GM23338 (cell line): ENCODE data around the gene SEZ6L. TPM values are rescaled to one million over a fixed set of nuclear protein-coding genes. Genes with fewer than 3 reads are reported as not detected.

Experiments
- ATAC-seq: fragments of 200-7000 bp; cut with Tn5 transposase; 3 replicates; pipeline ENCODE4 v1.9.1; 2020
- DNase-seq: peaks from one replicate; pipeline ENCODE4 v3.0.0-alpha.2; 2015; ENCODE audit warnings: low spot score
- H2AFZ ChIP-seq: fragments of 200-600 bp; sonication (generic); 2 replicates; pipeline ENCODE4 v1.8.0; 2016; ENCODE audit warnings: antibody characterized with exemption, mild to moderate bottlenecking, moderate library complexity
- H3F3A ChIP-seq: fragments of 200-600 bp; sonication (generic); replicated peaks from 2 replicates; pipeline ENCODE4 v1.8.0; 2017; ENCODE audit warnings: antibody characterized with exemption, mixed run types, low read depth
- H3K27ac ChIP-seq: fragments of 200-600 bp; sonication (generic); 2 replicates; pipeline ENCODE4 v1.6.1; 2016; ENCODE audit warnings: low read depth
- H3K27me3 ChIP-seq: fragments of 200-600 bp; sonication (generic); 2 replicates; pipeline ENCODE4 v1.8.0; 2016; ENCODE audit warnings: mild to moderate bottlenecking, mixed run types, moderate library complexity; ENCODE audit not compliant: insufficient read depth
- H3K36me3 ChIP-seq: fragments of 200-600 bp; sonication (generic); 2 replicates; pipeline ENCODE4 v1.8.0; 2016; ENCODE audit warnings: mild to moderate bottlenecking; ENCODE audit not compliant: insufficient read depth
- H3K4me1 ChIP-seq: fragments of 200-600 bp; sonication (generic); 2 replicates; pipeline ENCODE4 v1.8.0; 2016; ENCODE audit warnings: mild to moderate bottlenecking, moderate library complexity; ENCODE audit not compliant: insufficient read depth
- H3K4me2 ChIP-seq: fragments of 200-600 bp; sonication (generic); 2 replicates; pipeline ENCODE4 v1.7.1; 2017; ENCODE audit warnings: mixed run types
- H3K4me3 ChIP-seq: fragments of 200-600 bp; sonication (generic); 2 replicates; pipeline ENCODE4 v1.6.1; 2016; ENCODE audit warnings: mixed run types
- H3K79me2 ChIP-seq: fragments of 200-600 bp; sonication (generic); replicated peaks from 2 replicates; pipeline ENCODE4 v1.8.0; 2017; ENCODE audit warnings: mild to moderate bottlenecking; ENCODE audit not compliant: insufficient read depth
- H3K9me2 ChIP-seq: fragments of 200-600 bp; sonication (generic); 2 replicates; pipeline ENCODE4 v1.8.0; 2017; ENCODE audit not compliant: insufficient read depth
- H4K20me1 ChIP-seq: fragments of 200-600 bp; sonication (generic); replicated peaks from 2 replicates; pipeline ENCODE4 v1.8.0; 2017; ENCODE audit warnings: mild to moderate bottlenecking; ENCODE audit not compliant: insufficient read depth
- H3K27ac Mint-ChIP-seq: 2 replicates; pipeline ENCODE4 v1.8.0; 2020; ENCODE audit warnings: inconsistent platforms, mild to moderate bottlenecking, moderate library complexity, mixed read lengths
- H3K27me3 Mint-ChIP-seq: 3 replicates; pipeline ENCODE4 v1.8.0; 2022; ENCODE audit warnings: low read depth, mild to moderate bottlenecking, moderate library complexity, mixed read lengths, inconsistent platforms; ENCODE audit not compliant: insufficient read depth, poor library complexity
- H3K36me3 Mint-ChIP-seq: 3 replicates; pipeline ENCODE4 v1.8.0; 2021; ENCODE audit warnings: low read depth, mild to moderate bottlenecking, inconsistent platforms, moderate library complexity, mixed read lengths
- H3K4me1 Mint-ChIP-seq: 3 replicates; pipeline ENCODE4 v1.8.0; 2020; ENCODE audit warnings: mild to moderate bottlenecking, inconsistent platforms, mixed read lengths
- H3K4me3 Mint-ChIP-seq: 3 replicates; pipeline ENCODE4 v1.8.0; 2021; ENCODE audit warnings: moderate library complexity, mild to moderate bottlenecking, inconsistent platforms, mixed read lengths
- H3K9me3 Mint-ChIP-seq: 3 replicates; pipeline ENCODE4 v1.8.0; 2020; ENCODE audit warnings: moderate library complexity, mild to moderate bottlenecking, inconsistent platforms, mixed read lengths
- EZH2 ChIP-seq: fragments of 200-600 bp; sonication (generic); IDR thresholded peaks from one replicate; pipeline ENCODE4 v1.8.0; 2017; ENCODE audit warnings: antibody characterized with exemption, mild to moderate bottlenecking, low read depth; ENCODE audit not compliant: unreplicated experiment
- EZH2phosphoT487 ChIP-seq: fragments of 200-600 bp; sonication (generic); IDR thresholded peaks from one replicate; pipeline ENCODE4 v1.8.1; 2018; ENCODE audit warnings: antibody characterized with exemption; ENCODE audit not compliant: unreplicated experiment
- POLR2AphosphoS5 ChIP-seq: IDR thresholded peaks from 2 replicates; pipeline ENCODE4 v1.6.1; 2016; ENCODE audit warnings: antibody characterized with exemption, low read depth
- ZNF114 ChIP-seq: fragments of 250-450 bp; sonication (Bioruptor Pico); IDR thresholded peaks from 2 replicates; pipeline ENCODE4 v1.5.0; 2020; ENCODE audit warnings: mild to moderate bottlenecking, moderate library complexity
- ZNF331 ChIP-seq: fragments of 250-450 bp; sonication (Bioruptor Pico); IDR thresholded peaks from 2 replicates; pipeline ENCODE4 v1.5.0; 2020; ENCODE audit warnings: low read depth, mild to moderate bottlenecking, moderate library complexity
- polyA plus RNA-seq: library from polyadenylated mRNA; unstranded; fragments of >200 nt; fragmentation: Nextera tagmentation; extraction: Ambion mirVana; gene quantifications from 2 replicates; pipeline ENCODE4 v1.2.1, GENCODE V29; 2016
- total RNA-seq: library from RNA; depleted of rRNA; stranded (reverse); fragments of >200 nt; shearing (Covaris generic); gene quantifications from 2 replicates; pipeline ENCODE4 v1.2.3, GENCODE V29; 2014
- TF ChIP-seq, protein P1 (sequence below), 2 experiments: fragments of 200-600 bp in 1 of 2; sonication (generic) in 1 of 2; conservative IDR thresholded peaks; 2 replicates each; pipeline versions ENCODE4 v1.5.1 to v1.6.1; 2016 to 2017; ENCODE audit warnings: antibody characterized with exemption in 2 of 2, low read depth in 2 of 2, mild to moderate bottlenecking in 2 of 2, moderate library complexity in 1 of 2
- TF ChIP-seq, protein P2 (sequence below): IDR thresholded peaks from 2 replicates; pipeline ENCODE4 v1.6.1; 2016; ENCODE audit warnings: antibody characterized with exemption
- TF ChIP-seq, protein P3 (sequence below): fragments of 250-450 bp; sonication (Bioruptor Pico); IDR thresholded peaks from 2 replicates; pipeline ENCODE4 v1.5.0; 2020; ENCODE audit warnings: mild to moderate bottlenecking, moderate library complexity
- TF ChIP-seq, protein P4 (sequence below): IDR thresholded peaks from one replicate; pipeline ENCODE4 v1.6.1; 2018; ENCODE audit warnings: antibody characterized with exemption; ENCODE audit not compliant: unreplicated experiment

Gene SEZ6L
- total and polyA plus RNA-seq, 2 experiments from 2014 or later = 0.13 to 0.24 TPM

DNA sequence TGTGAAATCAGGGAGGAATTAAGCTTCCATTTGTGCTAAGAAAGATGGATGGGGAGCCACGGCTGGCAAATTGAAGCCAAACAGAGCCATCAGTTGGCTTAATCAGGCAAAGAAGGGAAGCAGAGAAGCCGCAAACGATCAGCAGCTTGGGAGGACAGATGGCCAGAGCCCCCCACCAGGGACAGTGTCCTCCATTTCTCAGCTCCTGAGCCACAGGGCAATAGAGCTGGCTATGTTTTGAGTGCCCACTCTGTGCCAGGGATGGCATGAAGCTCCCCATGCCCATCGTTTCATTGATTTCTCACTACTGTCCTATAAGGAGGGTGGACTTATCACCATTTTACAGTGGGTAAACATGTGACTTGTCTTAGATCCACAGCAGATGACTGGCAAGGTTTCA, 133.5 kb downstream of the SEZ6L start:
- H3K4me2 ChIP-seq = no peak overlapping the region
- peaks cover 3% of the 10 kb centered on the region; the same call in 1 of the 2 replicates for H3K9me2 ChIP-seq
- ATAC-seq (no peak), DNase-seq (no peak)
- H3K9me3 Mint-ChIP-seq = no peaks in the 10 kb centered on the region
- no peaks in the 10 kb centered on the region for H3K4me1 ChIP-seq
- H3F3A ChIP-seq = no peaks in the 10 kb centered on the region
- H3K27me3 ChIP-seq = no peaks in the 10 kb centered on the region
- H3K79me2 ChIP-seq = no peaks in the 10 kb centered on the region
- H3K36me3 Mint-ChIP-seq = no peaks in the 10 kb centered on the region
- peaks cover 9% of the 10 kb centered on the region; the same call in 2 of the 3 replicates for H3K4me1 Mint-ChIP-seq
- no peak overlapping the region for H3K4me3 ChIP-seq
- H3K36me3 ChIP-seq = no peaks in the 10 kb centered on the region
- H3K4me3 Mint-ChIP-seq = no peak overlapping the region
- no peaks in the 10 kb centered on the region; the same call in 1 of the 2 replicates for H4K20me1 ChIP-seq
- H3K27ac ChIP-seq = no peak overlapping the region
- H3K27ac Mint-ChIP-seq = no peak overlapping the region
- H3K27me3 Mint-ChIP-seq = peaks cover 3% of the 10 kb centered on the region
- H2AFZ ChIP-seq = no peak overlapping the region
- TF ChIP-seq, protein P1, sequence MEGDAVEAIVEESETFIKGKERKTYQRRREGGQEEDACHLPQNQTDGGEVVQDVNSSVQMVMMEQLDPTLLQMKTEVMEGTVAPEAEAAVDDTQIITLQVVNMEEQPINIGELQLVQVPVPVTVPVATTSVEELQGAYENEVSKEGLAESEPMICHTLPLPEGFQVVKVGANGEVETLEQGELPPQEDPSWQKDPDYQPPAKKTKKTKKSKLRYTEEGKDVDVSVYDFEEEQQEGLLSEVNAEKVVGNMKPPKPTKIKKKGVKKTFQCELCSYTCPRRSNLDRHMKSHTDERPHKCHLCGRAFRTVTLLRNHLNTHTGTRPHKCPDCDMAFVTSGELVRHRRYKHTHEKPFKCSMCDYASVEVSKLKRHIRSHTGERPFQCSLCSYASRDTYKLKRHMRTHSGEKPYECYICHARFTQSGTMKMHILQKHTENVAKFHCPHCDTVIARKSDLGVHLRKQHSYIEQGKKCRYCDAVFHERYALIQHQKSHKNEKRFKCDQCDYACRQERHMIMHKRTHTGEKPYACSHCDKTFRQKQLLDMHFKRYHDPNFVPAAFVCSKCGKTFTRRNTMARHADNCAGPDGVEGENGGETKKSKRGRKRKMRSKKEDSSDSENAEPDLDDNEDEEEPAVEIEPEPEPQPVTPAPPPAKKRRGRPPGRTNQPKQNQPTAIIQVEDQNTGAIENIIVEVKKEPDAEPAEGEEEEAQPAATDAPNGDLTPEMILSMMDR (conservative IDR thresholded peaks at IDR 0.05; ENCODE audit: low read depth in 2 of 2) = no peak
- TF ChIP-seq ZNF114 (CRISPR knock-in tag) (no peak), ZNF331 (CRISPR knock-in tag) (no peak), POLR2AphosphoS5 (no peak), EZH2phosphoT487 (no peak), EZH2 (no peak)
- TF ChIP-seq, protein P2, sequence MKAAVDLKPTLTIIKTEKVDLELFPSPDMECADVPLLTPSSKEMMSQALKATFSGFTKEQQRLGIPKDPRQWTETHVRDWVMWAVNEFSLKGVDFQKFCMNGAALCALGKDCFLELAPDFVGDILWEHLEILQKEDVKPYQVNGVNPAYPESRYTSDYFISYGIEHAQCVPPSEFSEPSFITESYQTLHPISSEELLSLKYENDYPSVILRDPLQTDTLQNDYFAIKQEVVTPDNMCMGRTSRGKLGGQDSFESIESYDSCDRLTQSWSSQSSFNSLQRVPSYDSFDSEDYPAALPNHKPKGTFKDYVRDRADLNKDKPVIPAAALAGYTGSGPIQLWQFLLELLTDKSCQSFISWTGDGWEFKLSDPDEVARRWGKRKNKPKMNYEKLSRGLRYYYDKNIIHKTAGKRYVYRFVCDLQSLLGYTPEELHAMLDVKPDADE = no peak
- TF ChIP-seq, protein P3, sequence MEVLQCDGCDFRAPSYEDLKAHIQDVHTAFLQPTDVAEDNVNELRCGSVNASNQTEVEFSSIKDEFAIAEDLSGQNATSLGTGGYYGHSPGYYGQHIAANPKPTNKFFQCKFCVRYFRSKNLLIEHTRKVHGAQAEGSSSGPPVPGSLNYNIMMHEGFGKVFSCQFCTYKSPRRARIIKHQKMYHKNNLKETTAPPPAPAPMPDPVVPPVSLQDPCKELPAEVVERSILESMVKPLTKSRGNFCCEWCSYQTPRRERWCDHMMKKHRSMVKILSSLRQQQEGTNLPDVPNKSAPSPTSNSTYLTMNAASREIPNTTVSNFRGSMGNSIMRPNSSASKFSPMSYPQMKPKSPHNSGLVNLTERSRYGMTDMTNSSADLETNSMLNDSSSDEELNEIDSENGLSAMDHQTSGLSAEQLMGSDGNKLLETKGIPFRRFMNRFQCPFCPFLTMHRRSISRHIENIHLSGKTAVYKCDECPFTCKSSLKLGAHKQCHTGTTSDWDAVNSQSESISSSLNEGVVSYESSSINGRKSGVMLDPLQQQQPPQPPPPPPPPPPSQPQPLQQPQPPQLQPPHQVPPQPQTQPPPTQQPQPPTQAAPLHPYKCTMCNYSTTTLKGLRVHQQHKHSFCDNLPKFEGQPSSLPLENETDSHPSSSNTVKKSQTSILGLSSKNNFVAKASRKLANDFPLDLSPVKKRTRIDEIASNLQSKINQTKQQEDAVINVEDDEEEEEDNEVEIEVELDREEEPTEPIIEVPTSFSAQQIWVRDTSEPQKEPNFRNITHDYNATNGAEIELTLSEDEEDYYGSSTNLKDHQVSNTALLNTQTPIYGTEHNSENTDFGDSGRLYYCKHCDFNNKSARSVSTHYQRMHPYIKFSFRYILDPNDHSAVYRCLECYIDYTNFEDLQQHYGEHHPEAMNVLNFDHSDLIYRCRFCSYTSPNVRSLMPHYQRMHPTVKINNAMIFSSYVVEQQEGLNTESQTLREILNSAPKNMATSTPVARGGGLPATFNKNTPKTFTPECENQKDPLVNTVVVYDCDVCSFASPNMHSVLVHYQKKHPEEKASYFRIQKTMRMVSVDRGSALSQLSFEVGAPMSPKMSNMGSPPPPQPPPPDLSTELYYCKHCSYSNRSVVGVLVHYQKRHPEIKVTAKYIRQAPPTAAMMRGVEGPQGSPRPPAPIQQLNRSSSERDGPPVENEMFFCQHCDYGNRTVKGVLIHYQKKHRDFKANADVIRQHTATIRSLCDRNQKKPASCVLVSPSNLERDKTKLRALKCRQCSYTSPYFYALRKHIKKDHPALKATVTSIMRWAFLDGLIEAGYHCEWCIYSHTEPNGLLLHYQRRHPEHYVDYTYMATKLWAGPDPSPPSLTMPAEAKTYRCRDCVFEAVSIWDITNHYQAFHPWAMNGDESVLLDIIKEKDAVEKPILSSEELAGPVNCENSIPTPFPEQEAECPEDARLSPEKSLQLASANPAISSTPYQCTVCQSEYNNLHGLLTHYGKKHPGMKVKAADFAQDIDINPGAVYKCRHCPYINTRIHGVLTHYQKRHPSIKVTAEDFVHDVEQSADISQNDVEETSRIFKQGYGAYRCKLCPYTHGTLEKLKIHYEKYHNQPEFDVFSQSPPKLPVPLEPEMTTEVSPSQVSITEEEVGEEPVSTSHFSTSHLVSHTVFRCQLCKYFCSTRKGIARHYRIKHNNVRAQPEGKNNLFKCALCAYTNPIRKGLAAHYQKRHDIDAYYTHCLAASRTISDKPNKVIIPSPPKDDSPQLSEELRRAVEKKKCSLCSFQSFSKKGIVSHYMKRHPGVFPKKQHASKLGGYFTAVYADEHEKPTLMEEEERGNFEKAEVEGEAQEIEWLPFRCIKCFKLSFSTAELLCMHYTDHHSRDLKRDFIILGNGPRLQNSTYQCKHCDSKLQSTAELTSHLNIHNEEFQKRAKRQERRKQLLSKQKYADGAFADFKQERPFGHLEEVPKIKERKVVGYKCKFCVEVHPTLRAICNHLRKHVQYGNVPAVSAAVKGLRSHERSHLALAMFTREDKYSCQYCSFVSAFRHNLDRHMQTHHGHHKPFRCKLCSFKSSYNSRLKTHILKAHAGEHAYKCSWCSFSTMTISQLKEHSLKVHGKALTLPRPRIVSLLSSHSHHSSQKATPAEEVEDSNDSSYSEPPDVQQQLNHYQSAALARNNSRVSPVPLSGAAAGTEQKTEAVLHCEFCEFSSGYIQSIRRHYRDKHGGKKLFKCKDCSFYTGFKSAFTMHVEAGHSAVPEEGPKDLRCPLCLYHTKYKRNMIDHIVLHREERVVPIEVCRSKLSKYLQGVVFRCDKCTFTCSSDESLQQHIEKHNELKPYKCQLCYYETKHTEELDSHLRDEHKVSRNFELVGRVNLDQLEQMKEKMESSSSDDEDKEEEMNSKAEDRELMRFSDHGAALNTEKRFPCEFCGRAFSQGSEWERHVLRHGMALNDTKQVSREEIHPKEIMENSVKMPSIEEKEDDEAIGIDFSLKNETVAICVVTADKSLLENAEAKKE (CRISPR knock-in tag) = no peak
- TF ChIP-seq, protein P4, sequence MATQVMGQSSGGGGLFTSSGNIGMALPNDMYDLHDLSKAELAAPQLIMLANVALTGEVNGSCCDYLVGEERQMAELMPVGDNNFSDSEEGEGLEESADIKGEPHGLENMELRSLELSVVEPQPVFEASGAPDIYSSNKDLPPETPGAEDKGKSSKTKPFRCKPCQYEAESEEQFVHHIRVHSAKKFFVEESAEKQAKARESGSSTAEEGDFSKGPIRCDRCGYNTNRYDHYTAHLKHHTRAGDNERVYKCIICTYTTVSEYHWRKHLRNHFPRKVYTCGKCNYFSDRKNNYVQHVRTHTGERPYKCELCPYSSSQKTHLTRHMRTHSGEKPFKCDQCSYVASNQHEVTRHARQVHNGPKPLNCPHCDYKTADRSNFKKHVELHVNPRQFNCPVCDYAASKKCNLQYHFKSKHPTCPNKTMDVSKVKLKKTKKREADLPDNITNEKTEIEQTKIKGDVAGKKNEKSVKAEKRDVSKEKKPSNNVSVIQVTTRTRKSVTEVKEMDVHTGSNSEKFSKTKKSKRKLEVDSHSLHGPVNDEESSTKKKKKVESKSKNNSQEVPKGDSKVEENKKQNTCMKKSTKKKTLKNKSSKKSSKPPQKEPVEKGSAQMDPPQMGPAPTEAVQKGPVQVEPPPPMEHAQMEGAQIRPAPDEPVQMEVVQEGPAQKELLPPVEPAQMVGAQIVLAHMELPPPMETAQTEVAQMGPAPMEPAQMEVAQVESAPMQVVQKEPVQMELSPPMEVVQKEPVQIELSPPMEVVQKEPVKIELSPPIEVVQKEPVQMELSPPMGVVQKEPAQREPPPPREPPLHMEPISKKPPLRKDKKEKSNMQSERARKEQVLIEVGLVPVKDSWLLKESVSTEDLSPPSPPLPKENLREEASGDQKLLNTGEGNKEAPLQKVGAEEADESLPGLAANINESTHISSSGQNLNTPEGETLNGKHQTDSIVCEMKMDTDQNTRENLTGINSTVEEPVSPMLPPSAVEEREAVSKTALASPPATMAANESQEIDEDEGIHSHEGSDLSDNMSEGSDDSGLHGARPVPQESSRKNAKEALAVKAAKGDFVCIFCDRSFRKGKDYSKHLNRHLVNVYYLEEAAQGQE = no peak
